ENCODE results near the gene PKNOX2. TPM values are rescaled to one million over a fixed set of nuclear protein-coding genes. Genes with fewer than 3 reads are reported as not detected.
"Not testable (repeated sequence)": the region's sequence is repeated elsewhere in the genome, so short reads cannot be mapped to it uniquely, and the experiment has no call there.

The PKNOX2 gene
- polyA plus RNA-seq, 1 experiment = 0.02 TPM

DNA sequence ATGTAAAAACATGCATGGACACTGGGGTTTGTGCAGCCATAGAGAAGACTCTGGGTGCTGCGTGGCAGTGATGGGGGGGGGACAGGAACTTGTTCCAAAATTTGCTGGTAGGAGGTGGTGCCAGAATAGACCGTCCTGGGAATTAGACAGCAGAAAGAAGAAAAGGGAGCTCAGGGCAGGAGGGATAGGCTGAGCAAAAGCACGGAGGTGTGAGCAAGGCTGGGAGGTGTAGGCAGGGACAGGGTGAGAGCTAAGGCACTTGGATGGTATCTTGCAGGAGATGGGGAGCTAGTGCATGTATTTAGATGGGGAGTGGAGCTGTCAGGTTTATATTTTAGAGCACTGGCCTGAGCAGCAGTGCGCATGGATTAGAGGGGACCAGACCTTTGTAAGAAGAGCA, 53.8 kb downstream of the PKNOX2 start:
- Histone ChIP-seq H3K36me3 (ENCODE audit: control insufficient read depth, insufficient read depth, low read length) (no peaks in the 10 kb centered on the region), H3K4me3 (ENCODE audit: low read depth, low read length) (no peak overlapping the region), H3K27me3 (ENCODE audit: control insufficient read depth, insufficient read depth, low read length) (peaks cover 8% of the 10 kb centered on the region)
- TF ChIP-seq, protein P1, sequence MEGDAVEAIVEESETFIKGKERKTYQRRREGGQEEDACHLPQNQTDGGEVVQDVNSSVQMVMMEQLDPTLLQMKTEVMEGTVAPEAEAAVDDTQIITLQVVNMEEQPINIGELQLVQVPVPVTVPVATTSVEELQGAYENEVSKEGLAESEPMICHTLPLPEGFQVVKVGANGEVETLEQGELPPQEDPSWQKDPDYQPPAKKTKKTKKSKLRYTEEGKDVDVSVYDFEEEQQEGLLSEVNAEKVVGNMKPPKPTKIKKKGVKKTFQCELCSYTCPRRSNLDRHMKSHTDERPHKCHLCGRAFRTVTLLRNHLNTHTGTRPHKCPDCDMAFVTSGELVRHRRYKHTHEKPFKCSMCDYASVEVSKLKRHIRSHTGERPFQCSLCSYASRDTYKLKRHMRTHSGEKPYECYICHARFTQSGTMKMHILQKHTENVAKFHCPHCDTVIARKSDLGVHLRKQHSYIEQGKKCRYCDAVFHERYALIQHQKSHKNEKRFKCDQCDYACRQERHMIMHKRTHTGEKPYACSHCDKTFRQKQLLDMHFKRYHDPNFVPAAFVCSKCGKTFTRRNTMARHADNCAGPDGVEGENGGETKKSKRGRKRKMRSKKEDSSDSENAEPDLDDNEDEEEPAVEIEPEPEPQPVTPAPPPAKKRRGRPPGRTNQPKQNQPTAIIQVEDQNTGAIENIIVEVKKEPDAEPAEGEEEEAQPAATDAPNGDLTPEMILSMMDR (IDR thresholded peaks at IDR 0.05; ENCODE audit: insufficient read depth, low read depth, low read length) = no peak
- DNase-seq (ENCODE audit: low read depth) = no peak
- ChIA-PET POLR2A (interaction anchor here (0.6 kb wide), 1 partner anchor 20 kb away, joined by 3 read pairs; no protein-coding TSS in a partner anchor), CTCF (interaction anchor here (1.3 to 2.1 kb wide), 2 partner anchors 11 to 187 kb away, joined by 3 to 6 read pairs; no protein-coding TSS in a partner anchor)

DNA sequence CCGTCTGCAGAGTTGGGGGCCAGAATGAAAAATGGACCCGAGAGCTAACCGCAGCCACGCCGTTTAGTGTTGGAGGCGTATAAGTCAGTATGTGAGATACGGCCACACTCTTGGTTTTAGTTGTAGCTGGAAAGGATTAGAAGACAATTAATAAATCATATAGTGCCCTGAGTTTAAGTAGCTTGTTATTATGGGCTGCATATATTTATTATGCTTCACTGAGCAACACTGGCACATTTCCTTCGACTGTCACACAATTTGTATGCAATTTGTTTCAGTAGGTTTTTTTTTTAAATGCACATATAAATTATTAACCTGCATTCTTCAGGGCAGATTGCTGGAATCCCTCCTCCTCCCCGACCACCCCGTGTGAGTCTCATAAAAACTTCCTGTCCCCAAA, 56.9 kb downstream of the PKNOX2 start:
- H3K36me3 ChIP-seq (ENCODE audit: control insufficient read depth, insufficient read depth, low read length) = no peaks in the 10 kb centered on the region
- TF ChIP-seq, protein P1 (IDR thresholded peaks at IDR 0.05; ENCODE audit: insufficient read depth, low read depth, low read length) = no peak
- CTCF ChIA-PET = no interaction called here
- DNase-seq (ENCODE audit: low read depth) = no peak
- H3K27me3 ChIP-seq (ENCODE audit: control insufficient read depth, insufficient read depth, low read length) = peaks cover 7% of the 10 kb centered on the region
- POLR2A ChIA-PET = no interaction called here
- H3K4me3 ChIP-seq (ENCODE audit: low read depth, low read length) = no peak overlapping the region

DNA sequence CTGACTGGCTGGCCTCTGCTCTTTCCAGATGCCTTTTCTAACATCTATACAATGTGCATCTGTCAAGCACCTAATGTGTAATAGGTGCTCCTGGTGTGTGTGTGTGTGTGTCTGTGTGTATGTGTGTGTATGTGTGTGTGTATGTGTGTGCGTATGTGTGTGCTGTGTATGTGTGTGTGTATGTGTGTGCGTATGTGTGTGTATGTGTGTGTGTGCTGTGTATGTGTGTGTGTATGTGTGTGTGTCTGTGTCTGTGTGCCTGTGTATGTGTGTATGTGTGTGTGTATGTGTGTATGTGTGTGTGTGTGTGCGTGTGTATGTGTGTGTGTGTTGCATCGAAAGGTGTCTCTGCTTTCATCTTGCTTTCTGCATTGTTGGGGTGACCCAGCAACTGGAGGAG, 57.9 kb downstream of the PKNOX2 start:
- ChIA-PET CTCF (interaction anchor here (0.6 kb wide), 1 partner anchor 852 kb away, joined by 3 read pairs; no protein-coding TSS in a partner anchor), POLR2A (no interaction called here)
- TF ChIP-seq, protein P1 (IDR thresholded peaks at IDR 0.05; ENCODE audit: insufficient read depth, low read depth, low read length) = no peak
- Histone ChIP-seq H3K27me3 (ENCODE audit: control insufficient read depth, insufficient read depth, low read length) (peaks cover 7% of the 10 kb centered on the region), H3K36me3 (ENCODE audit: control insufficient read depth, insufficient read depth, low read length) (no peaks in the 10 kb centered on the region), H3K4me3 (ENCODE audit: low read depth, low read length) (no peak overlapping the region)
- no peak for DNase-seq (ENCODE audit: low read depth)

DNA sequence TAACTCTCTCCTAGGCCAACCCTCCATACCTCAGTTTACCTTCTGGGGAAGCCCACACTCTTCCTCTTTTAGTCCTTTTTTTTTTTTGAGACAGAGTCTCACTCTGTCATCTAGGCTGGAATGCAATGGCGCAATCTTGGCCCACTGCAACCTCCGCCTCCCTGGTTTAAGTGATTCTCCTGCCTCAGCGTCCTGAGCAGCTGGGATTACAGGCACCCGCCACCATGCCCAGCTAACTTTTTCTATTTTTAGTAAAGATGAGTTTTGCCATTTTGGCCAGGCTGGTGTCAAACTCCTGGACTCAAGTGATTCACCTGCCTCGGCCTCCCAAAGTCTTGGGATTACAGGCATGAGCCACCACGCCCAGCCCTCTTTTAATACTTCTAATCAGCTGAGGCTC, 58.6 kb downstream of the PKNOX2 start:
- H3K27me3 ChIP-seq (ENCODE audit: control insufficient read depth, insufficient read depth, low read length); H3K36me3 ChIP-seq (ENCODE audit: control insufficient read depth, insufficient read depth, low read length); DNase-seq (ENCODE audit: low read depth); CTCF ChIA-PET; H3K4me3 ChIP-seq (ENCODE audit: low read depth, low read length); POLR2A ChIA-PET: not testable (repeated sequence)

DNA sequence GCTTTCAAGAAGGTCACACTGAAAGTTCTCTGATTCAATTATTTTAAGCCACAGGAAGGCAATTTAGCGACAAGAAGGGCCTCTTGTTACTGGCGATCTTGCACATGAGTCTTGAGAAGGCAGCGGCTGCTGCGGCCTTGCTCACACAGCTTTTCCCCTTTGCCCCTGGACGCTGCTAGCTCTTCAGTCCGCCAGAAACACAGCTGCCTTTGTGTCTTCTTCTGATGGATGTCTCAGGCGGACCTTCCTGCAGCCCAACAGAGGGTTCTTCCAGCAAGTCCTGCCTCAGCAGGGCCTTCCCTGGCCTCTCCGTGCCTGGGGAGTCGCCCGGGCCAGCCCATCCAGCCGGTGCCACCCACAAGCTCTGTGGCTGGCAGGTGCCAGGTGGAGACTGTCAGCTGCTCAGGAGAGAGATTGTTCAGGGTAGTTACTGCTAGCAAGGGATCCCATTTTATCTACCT, 59.4 kb downstream of the PKNOX2 start:
- no peak overlapping the region for H3K4me3 ChIP-seq (ENCODE audit: low read depth, low read length)
- DNase-seq (ENCODE audit: low read depth) = no peak
- CTCF ChIA-PET = no interaction called here
- POLR2A ChIA-PET = no interaction called here
- TF ChIP-seq, protein P1 (IDR thresholded peaks at IDR 0.05; ENCODE audit: insufficient read depth, low read depth, low read length) = no peak
- no peaks in the 10 kb centered on the region for H3K36me3 ChIP-seq (ENCODE audit: control insufficient read depth, insufficient read depth, low read length)
- H3K27me3 ChIP-seq (ENCODE audit: control insufficient read depth, insufficient read depth, low read length) = peaks cover 7% of the 10 kb centered on the region

DNA sequence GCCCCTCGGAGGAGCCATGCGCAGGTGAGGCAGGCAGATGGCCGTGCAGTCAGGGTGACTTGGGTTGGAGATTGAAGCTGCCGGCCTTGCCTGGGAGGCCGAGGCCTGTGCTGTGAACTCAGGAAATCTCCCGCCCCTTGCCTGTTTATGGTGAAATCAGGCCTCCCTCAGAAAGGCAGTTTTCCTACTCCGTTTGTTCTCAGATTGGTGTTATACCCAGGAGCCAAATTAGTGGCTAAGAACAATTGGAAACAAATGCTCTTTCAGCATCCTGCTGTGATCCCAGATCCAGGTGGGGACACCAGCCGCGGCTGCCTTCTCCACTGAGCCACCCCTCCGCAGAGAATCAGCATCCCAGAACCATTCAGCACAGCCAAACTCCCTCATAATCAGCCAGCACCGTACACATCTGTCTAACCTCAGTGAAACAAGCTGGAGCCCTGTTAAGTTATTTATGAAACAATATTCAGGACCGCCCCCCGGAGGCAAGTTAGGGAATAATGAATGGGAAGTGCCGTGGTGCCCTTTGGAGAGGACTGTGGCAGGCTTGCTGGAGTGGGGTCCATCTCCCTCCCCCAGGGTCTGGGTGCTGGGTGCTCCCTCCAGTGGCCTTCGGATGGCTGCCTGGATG, 60.0 kb downstream of the PKNOX2 start:
- Histone ChIP-seq H3K27me3 (ENCODE audit: control insufficient read depth, insufficient read depth, low read length) (peaks cover 8% of the 10 kb centered on the region), H3K36me3 (ENCODE audit: control insufficient read depth, insufficient read depth, low read length) (no peaks in the 10 kb centered on the region), H3K4me3 (ENCODE audit: low read depth, low read length) (no peak overlapping the region)
- TF ChIP-seq, protein P1 (IDR thresholded peaks at IDR 0.05; ENCODE audit: insufficient read depth, low read depth, low read length) = no peak; the same call in 1 of the 2 replicates
- CTCF ChIA-PET = no interaction called here
- DNase-seq (ENCODE audit: low read depth) = no peak
- POLR2A ChIA-PET = no interaction called here

Data from BJ (cell line).